Skeletal muscle tissue (tissue), 4 donors: Measurements from ENCODE around the gene RABEPK. TPM values are rescaled to one million over a fixed set of nuclear protein-coding genes. Genes with fewer than 3 reads are reported as not detected.
"Not testable (repeated sequence)": the region's sequence is repeated elsewhere in the genome, so short reads cannot be mapped to it uniquely, and the experiment has no call there.

ENCODE experiments used
- H3K27ac ChIP-seq: one replicate; pipeline ENCODE4 v1.7.0; 2013; ENCODE audit warnings: mild to moderate bottlenecking, low read depth, low read length, inconsistent platforms
- H3K27me3 ChIP-seq, 3 donors: one replicate each; pipeline ENCODE4 v1.7.0; 2013; ENCODE audit warnings: low read length in 3 of 3; ENCODE audit not compliant: control insufficient read depth in 3 of 3, insufficient read depth in 3 of 3
- H3K36me3 ChIP-seq, 3 donors: one replicate each; pipeline ENCODE4 v1.7.0; 2013; ENCODE audit warnings: low read length in 3 of 3; ENCODE audit not compliant: control insufficient read depth in 3 of 3, insufficient read depth in 3 of 3
- H3K4me1 ChIP-seq, 3 donors: one replicate each; pipeline ENCODE4 v1.7.0; 2013; ENCODE audit warnings: low read length in 3 of 3, mild to moderate bottlenecking in 3 of 3; ENCODE audit not compliant: control insufficient read depth in 3 of 3, insufficient read depth in 3 of 3
- H3K4me3 ChIP-seq, 3 donors: one replicate each; pipeline ENCODE4 v1.7.0; 2013; ENCODE audit warnings: low read length in 3 of 3
- H3K9ac ChIP-seq, 3 donors: one replicate each; pipeline ENCODE4 v1.7.0; 2013; ENCODE audit warnings: low read length in 3 of 3, mild to moderate bottlenecking in 3 of 3, moderate library complexity in 2 of 3, low read depth in 1 of 3
- H3K9me3 ChIP-seq, 3 donors: one replicate each; pipeline ENCODE4 v1.7.0; 2013; ENCODE audit warnings: low read length in 3 of 3; ENCODE audit not compliant: control insufficient read depth in 3 of 3
- total RNA-seq: library from RNA; depleted of rRNA; stranded (reverse); fragments of >200 nt; gene quantifications from one replicate; pipeline ENCODE4 v1.2.3, GENCODE V29; 2014
- donor health status: Osteomylitis.

The RABEPK gene
- total RNA-seq: 18.8 TPM

- Histone ChIP-seq H3K36me3 (peaks cover 11 to 15% (median 13%) of the 10 kb centered on the region in 3 donors), H3K9me3 (no peaks in the 10 kb centered on the region), H3K27ac (peak within 1 kb of the TSS; percentile 79), H3K9ac (peak within 1 kb of the TSS; percentile 93 to 95 (median 95)), H3K4me3 (peak within 1 kb of the TSS; percentile 86 to 94 (median 90)), H3K27me3 (no peaks in the 10 kb centered on the region), H3K4me1 (peaks cover 0 to 10% (median 7%) of the 10 kb centered on the region in 3 donors)
Observed at GRCh38 chr9:125200216-125201047, at the start of gene RABEPK. Gene RABEPK, plus strand, starts transcription at chr9:125200542. Its CDS starts 2,472 bp downstream, at chr9:125203014.

- H3K36me3 ChIP-seq: peaks cover 15 to 36% (median 25%) of the 10 kb centered on the region in 3 donors
- no peak overlapping the region for H3K9ac ChIP-seq
- H3K4me3 ChIP-seq: no peak overlapping the region
- no peak overlapping the region for H3K27ac ChIP-seq
- peaks cover 3 to 13% (median 6%) of the 10 kb centered on the region in 3 donors for H3K4me1 ChIP-seq
- no peaks in the 10 kb centered on the region for H3K27me3 ChIP-seq
- no peaks in the 10 kb centered on the region for H3K9me3 ChIP-seq
Observed at GRCh38 chr9:125151730-125152129, 48.6 kb upstream of the RABEPK start.

GRCh38 chr9:125153712-125154367, 46.5 kb upstream of the RABEPK start:
- H3K27ac ChIP-seq: peak overlapping the region; percentile 70

GRCh38 chr9:125156551-125156950, 43.8 kb upstream of the RABEPK start:
- peaks cover 4 to 24% (median 19%) of the 10 kb centered on the region in 3 donors for H3K36me3 ChIP-seq
- no peak overlapping the region for H3K9ac ChIP-seq
- no peak overlapping the region for H3K27ac ChIP-seq
- H3K4me1 ChIP-seq: peaks cover 9 to 20% (median 12%) of the 10 kb centered on the region in 3 donors
- H3K4me3 ChIP-seq: no peak overlapping the region
- H3K27me3 ChIP-seq: no peaks in the 10 kb centered on the region
- H3K9me3 ChIP-seq: no peaks in the 10 kb centered on the region

More at GRCh38 chr9:125153712-125154367, 46.5 kb upstream of the RABEPK start:
- Histone ChIP-seq H3K27me3 (no peaks in the 10 kb centered on the region), H3K4me1 (peaks cover 3 to 13% (median 6%) of the 10 kb centered on the region in 3 donors), H3K36me3 (peaks cover 15 to 38% (median 28%) of the 10 kb centered on the region in 3 donors), H3K9me3 (no peaks in the 10 kb centered on the region), H3K4me3 (no peak overlapping the region), H3K9ac (no peak overlapping the region)

- no peak overlapping the region for H3K9ac ChIP-seq
- peaks cover 0 to 7% (median 3%) of the 10 kb centered on the region in 3 donors for H3K36me3 ChIP-seq
- H3K4me3 ChIP-seq: no peak overlapping the region
- H3K4me1 ChIP-seq: peaks cover 3 to 13% (median 8%) of the 10 kb centered on the region in 3 donors
- H3K27ac ChIP-seq: peak overlapping the region; percentile 12
- H3K27me3 ChIP-seq: no peaks in the 10 kb centered on the region
- H3K9me3 ChIP-seq: no peaks in the 10 kb centered on the region
Observed at GRCh38 chr9:125160750-125161149, 39.6 kb upstream of the RABEPK start.

GRCh38 chr9:125161284-125161918, 38.9 kb upstream of the RABEPK start:
- Histone ChIP-seq H3K9ac (no peak overlapping the region), H3K36me3 (peaks cover 0 to 7% (median 3%) of the 10 kb centered on the region in 3 donors), H3K9me3 (no peaks in the 10 kb centered on the region), H3K27ac (no peak overlapping the region), H3K4me3 (no peak overlapping the region), H3K27me3 (no peaks in the 10 kb centered on the region), H3K4me1 (peaks cover 3 to 13% (median 8%) of the 10 kb centered on the region in 3 donors)

- H3K4me1 ChIP-seq: peaks cover 3 to 13% (median 8%) of the 10 kb centered on the region in 3 donors
- not testable (repeated sequence) for H3K27ac ChIP-seq, H3K9ac ChIP-seq, H3K4me3 ChIP-seq, H3K9me3 ChIP-seq, H3K36me3 ChIP-seq, H3K27me3 ChIP-seq
Observed at GRCh38 chr9:125162891-125163290, 37.5 kb upstream of the RABEPK start.

GRCh38 chr9:125166762-125167161, 33.6 kb upstream of the RABEPK start:
- Histone ChIP-seq H3K36me3 (peaks cover 0 to 15% (median 0%) of the 10 kb centered on the region in 3 donors), H3K27ac (no peak overlapping the region), H3K9ac (no peak overlapping the region), H3K4me1 (peaks cover 0 to 4% (median under 1%) of the 10 kb centered on the region in 3 donors), H3K27me3 (no peaks in the 10 kb centered on the region), H3K9me3 (no peaks in the 10 kb centered on the region), H3K4me3 (no peak overlapping the region)

GRCh38 chr9:125169895-125170294, 30.4 kb upstream of the RABEPK start:
- H3K9me3 ChIP-seq: no peaks in the 10 kb centered on the region
- peaks cover 0 to 15% (median 0%) of the 10 kb centered on the region in 3 donors for H3K36me3 ChIP-seq
- no peak overlapping the region for H3K4me3 ChIP-seq
- peaks cover 9 to 15% (median 13%) of the 10 kb centered on the region in 3 donors for H3K4me1 ChIP-seq
- H3K9ac ChIP-seq: no peak overlapping the region
- H3K27ac ChIP-seq: no peak overlapping the region
- no peaks in the 10 kb centered on the region for H3K27me3 ChIP-seq
